A673 (cell line): ENCODE data around the gene GSE1. TPM values are rescaled to one million over a fixed set of nuclear protein-coding genes. Genes with fewer than 3 reads are reported as not detected.

Experiments
- BruUV-seq: library from RNA; stranded (reverse); fragments of 400-500 nt; replicated peaks from 2 replicates; lab custom pipeline; 2021; lab: Mats Ljungman, UMichigan
- CTCF ChIA-PET: fragments of 300-600 bp; sonication (Branson Sonifier 250); formaldehyde crosslinking; loops from one replicate; lab custom pipeline; 2022; ENCODE audit warnings: antibody characterized with exemption; lab: Charles Lee
- POLR2A ChIA-PET: fragments of 300-600 bp; sonication (Branson Sonifier 250); formaldehyde crosslinking; loops from one replicate; lab custom pipeline; 2022; ENCODE audit warnings: antibody characterized with exemption; ENCODE audit not compliant: low non-redundant PET; lab: Charles Lee
- DNase-seq: peaks from one replicate; pipeline ENCODE4 v3.0.0-alpha.2; 2015; ENCODE audit warnings: low spot score
- H3K27ac ChIP-seq: fragments of 200-600 bp; sonication (generic); 2 replicates; pipeline ENCODE4 v1.5.1; 2016; ENCODE audit warnings: mixed run types, low read depth, mild to moderate bottlenecking, mixed read lengths, antibody characterized with exemption, low read length; ENCODE audit not compliant: poor library complexity, severe bottlenecking
- H3K27me3 ChIP-seq: fragments of 200-600 bp; sonication (generic); replicated peaks from 2 replicates; pipeline ENCODE4 v1.6.1; 2017; ENCODE audit warnings: mixed run types, low read depth, mild to moderate bottlenecking, mixed read lengths, antibody characterized with exemption, low read length; ENCODE audit not compliant: insufficient read depth, poor library complexity
- H3K36me3 ChIP-seq: fragments of 200-600 bp; sonication (generic); 2 replicates; pipeline ENCODE4 v1.6.1; 2016; ENCODE audit warnings: mixed run types, mild to moderate bottlenecking, mixed read lengths, antibody characterized with exemption, low read length; ENCODE audit not compliant: insufficient read depth, poor library complexity, severe bottlenecking
- H3K4me1 ChIP-seq: fragments of 200-600 bp; sonication (generic); 2 replicates; pipeline ENCODE4 v1.6.1; 2017; ENCODE audit warnings: mixed run types, mild to moderate bottlenecking, mixed read lengths, antibody characterized with exemption, low read length; ENCODE audit not compliant: insufficient read depth, poor library complexity, severe bottlenecking
- H3K4me3 ChIP-seq: fragments of 200-600 bp; sonication (generic); 2 replicates; pipeline ENCODE4 v1.5.1; 2016; ENCODE audit warnings: low read depth, mixed run types, mild to moderate bottlenecking, mixed read lengths, low read length; ENCODE audit not compliant: poor library complexity, severe bottlenecking
- H3K9me3 ChIP-seq: fragments of 200-600 bp; sonication (generic); 2 replicates; pipeline ENCODE4 v1.6.1; 2016; ENCODE audit warnings: mixed run types, low read depth, mild to moderate bottlenecking, mixed read lengths, antibody characterized with exemption, low read length; ENCODE audit not compliant: poor library complexity, severe bottlenecking
- CTCF ChIP-seq: fragments of 300-800, 200-600 bp; sonication (generic); conservative IDR thresholded peaks from 2 replicates; pipeline ENCODE4 v1.5.1; 2017; ENCODE audit warnings: low read depth, mild to moderate bottlenecking, antibody characterized with exemption, low read length, moderate library complexity, mixed read lengths
- EZH2 ChIP-seq: fragments of 200-600 bp; sonication (generic); IDR thresholded peaks from 2 replicates; pipeline ENCODE4 v1.6.1; 2017; ENCODE audit warnings: borderline replicate concordance, low read depth, mild to moderate bottlenecking, mixed read lengths, antibody characterized with exemption, low read length; ENCODE audit not compliant: poor library complexity, severe bottlenecking
- intact Hi-C: fragments of 100-400 bp; cut with micrococcal nuclease; formaldehyde crosslinking; loops from one replicate; pipeline ENCODE4 v1.10.0; 2022; ENCODE audit not compliant: unreplicated experiment
- total RNA-seq: library from RNA; stranded (reverse); gene quantifications from 2 replicates; pipeline ENCODE4 v1.2.3, GENCODE V29; 2021

Gene GSE1
- total RNA-seq, 1 experiment from 2014 or later, result 64.2 TPM

DNA sequence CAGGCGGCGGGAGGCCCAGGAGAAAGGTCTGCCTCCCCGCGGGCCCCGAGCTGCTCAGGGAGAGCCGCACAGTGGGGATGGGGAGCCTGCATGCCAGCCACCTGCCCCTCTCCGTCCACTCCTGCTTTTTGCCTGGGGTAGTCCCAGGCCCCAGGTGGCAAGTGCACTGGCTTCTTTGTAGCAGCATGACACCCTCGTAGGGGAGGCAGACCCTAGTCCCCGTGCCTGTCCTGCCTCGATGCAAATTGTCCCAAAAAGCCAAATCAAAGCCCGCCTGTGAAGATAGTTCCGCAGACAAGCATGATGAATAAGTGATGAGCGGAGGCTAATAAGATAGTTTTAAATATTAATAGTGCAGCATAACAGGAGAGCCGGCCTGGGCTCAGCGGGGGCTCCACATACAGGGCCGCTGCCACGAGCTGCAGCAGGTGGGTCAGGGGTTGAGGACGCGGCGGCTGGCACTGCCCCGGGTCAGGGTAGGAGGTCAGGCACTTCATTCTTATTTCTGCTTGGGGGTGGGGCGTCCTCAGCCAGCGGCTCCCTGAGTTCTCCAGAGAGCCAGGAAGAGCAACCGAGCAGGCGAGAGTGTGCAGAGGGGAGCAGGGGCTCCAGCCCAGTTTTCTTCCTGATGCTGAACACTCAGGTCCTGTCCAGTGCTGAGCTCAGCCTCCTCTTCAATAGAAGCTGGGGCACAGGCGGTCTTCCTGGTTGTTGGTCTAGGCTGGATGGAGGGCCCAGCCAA is 48.8 kb downstream of the GSE1 start:
- H3K36me3 ChIP-seq, result peaks cover 71% of the 10 kb centered on the region
- CTCF ChIA-PET, result no interaction called here
- TF ChIP-seq EZH2 (no peak), CTCF (no peak)
- no peak overlapping the region for H3K4me3 ChIP-seq
- H3K9me3 ChIP-seq, result no peaks in the 10 kb centered on the region
- BruUV-seq, result no TSS peak
- no peak for DNase-seq
- H3K27ac ChIP-seq, result no peak overlapping the region
- no peaks in the 10 kb centered on the region for H3K27me3 ChIP-seq
- intact Hi-C loops, result no loop called here
- peaks cover 14% of the 10 kb centered on the region for H3K4me1 ChIP-seq
- POLR2A ChIA-PET, result no interaction called here

GRCh38 chr16:85662482-85662812 is 49.3 kb downstream of the GSE1 start:
- no TSS peak for BruUV-seq
- no peak overlapping the region for H3K27ac ChIP-seq
- no peak for TF ChIP-seq CTCF
- no peak for TF ChIP-seq EZH2
- no peaks in the 10 kb centered on the region for H3K9me3 ChIP-seq
- DNase-seq, result no peak
- H3K4me1 ChIP-seq, result peaks cover 14% of the 10 kb centered on the region
- no peak overlapping the region for H3K4me3 ChIP-seq
- intact Hi-C loops, result no loop called here
- peaks cover 66% of the 10 kb centered on the region for H3K36me3 ChIP-seq
- H3K27me3 ChIP-seq, result no peaks in the 10 kb centered on the region
- CTCF ChIA-PET, result no interaction called here
- POLR2A ChIA-PET, result no interaction called here

GRCh38 chr16:85662976-85663830 is 50.1 kb downstream of the GSE1 start:
- DNase-seq, result no peak
- intact Hi-C loops, result no loop called here
- no TSS peak for BruUV-seq
- no peaks in the 10 kb centered on the region for H3K9me3 ChIP-seq
- H3K4me1 ChIP-seq, result peaks cover 14% of the 10 kb centered on the region
- no peak overlapping the region for H3K4me3 ChIP-seq
- TF ChIP-seq EZH2 (no peak), CTCF (no peak)
- H3K36me3 ChIP-seq, result peaks cover 62% of the 10 kb centered on the region
- POLR2A ChIA-PET, result no interaction called here
- CTCF ChIA-PET, result no interaction called here
- H3K27me3 ChIP-seq, result no peaks in the 10 kb centered on the region
- H3K27ac ChIP-seq, result no peak overlapping the region
